HEK293 (cell line): Measurements from ENCODE around the gene PSEN1.

Source experiments
- GLI4 ChIP-seq: fragments of 450-650 bp; formaldehyde crosslinking; IDR thresholded peaks from 2 replicates; pipeline ENCODE4 v1.5.1; 2016; ENCODE audit warnings: missing biosample characterization, missing genetic modification characterization
- TF ChIP-seq, protein P1 (sequence below): fragments of 450-650 bp; formaldehyde crosslinking; IDR thresholded peaks from 2 replicates; pipeline ENCODE4 v1.5.1; 2016; ENCODE audit warnings: missing biosample characterization, missing genetic modification characterization

GRCh38 chr14:73234586-73235394 lies 98.5 kb downstream of the PSEN1 start:
- TF ChIP-seq, protein P1, sequence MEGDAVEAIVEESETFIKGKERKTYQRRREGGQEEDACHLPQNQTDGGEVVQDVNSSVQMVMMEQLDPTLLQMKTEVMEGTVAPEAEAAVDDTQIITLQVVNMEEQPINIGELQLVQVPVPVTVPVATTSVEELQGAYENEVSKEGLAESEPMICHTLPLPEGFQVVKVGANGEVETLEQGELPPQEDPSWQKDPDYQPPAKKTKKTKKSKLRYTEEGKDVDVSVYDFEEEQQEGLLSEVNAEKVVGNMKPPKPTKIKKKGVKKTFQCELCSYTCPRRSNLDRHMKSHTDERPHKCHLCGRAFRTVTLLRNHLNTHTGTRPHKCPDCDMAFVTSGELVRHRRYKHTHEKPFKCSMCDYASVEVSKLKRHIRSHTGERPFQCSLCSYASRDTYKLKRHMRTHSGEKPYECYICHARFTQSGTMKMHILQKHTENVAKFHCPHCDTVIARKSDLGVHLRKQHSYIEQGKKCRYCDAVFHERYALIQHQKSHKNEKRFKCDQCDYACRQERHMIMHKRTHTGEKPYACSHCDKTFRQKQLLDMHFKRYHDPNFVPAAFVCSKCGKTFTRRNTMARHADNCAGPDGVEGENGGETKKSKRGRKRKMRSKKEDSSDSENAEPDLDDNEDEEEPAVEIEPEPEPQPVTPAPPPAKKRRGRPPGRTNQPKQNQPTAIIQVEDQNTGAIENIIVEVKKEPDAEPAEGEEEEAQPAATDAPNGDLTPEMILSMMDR (tag by site-specific recombination): no peak
- TF ChIP-seq GLI4: no peak
